ENCODE measurements around the gene NDUFS2. TPM values are rescaled to one million over a fixed set of nuclear protein-coding genes. Genes with fewer than 3 reads are reported as not detected.
"Not testable (repeated sequence)": the region's sequence is repeated elsewhere in the genome, so short reads cannot be mapped to it uniquely, and the experiment has no call there.

NDUFS2 gene
- total and polyA plus RNA-seq, 11 donors, result 157 to 460 (median 289) TPM

- Histone ChIP-seq H3K36me3 (no peaks in the 10 kb centered on the region), H3K4me3 (no peak overlapping the region), H3K4me1 (no peaks in the 10 kb centered on the region), H3K9me3 (peaks cover 0 to 14% (median 4%) of the 10 kb centered on the region in 12 donors), H3K27ac (no peak overlapping the region), H3K27me3 (no peaks in the 10 kb centered on the region)
- WGBS, 4 donors, result 71 to 83% (median 75%) methylated on average over 7 of the region's 7 CpGs
- DNase-seq, result no peak
- ATAC-seq, result no peak
- no peak for TF ChIP-seq POLR2A (IDR thresholded peaks at IDR 0.05)
- no peak for TF ChIP-seq CTCF (IDR thresholded peaks at IDR 0.05)
- intact Hi-C loops (cut with DNase I), result no loop called here
Measured at GRCh38 chr1:161250829-161251228, 48.7 kb downstream of the NDUFS2 start.

- no peak for TF ChIP-seq POLR2A (IDR thresholded peaks at IDR 0.05)
- no peak for TF ChIP-seq CTCF (IDR thresholded peaks at IDR 0.05)
- Histone ChIP-seq H3K9me3 (peaks cover 0 to 17% (median 5%) of the 10 kb centered on the region in 12 donors), H3K27ac (no peak overlapping the region), H3K4me3 (no peak overlapping the region), H3K4me1 (no peaks in the 10 kb centered on the region), H3K27me3 (no peaks in the 10 kb centered on the region), H3K36me3 (no peaks in the 10 kb centered on the region)
- WGBS, 4 donors, result 88 to 96% (median 96%) methylated on average over 8 of the region's 8 CpGs
- intact Hi-C loops (cut with DNase I), result no loop called here
- no peak for ATAC-seq
- DNase-seq, result no peak
Measured at GRCh38 chr1:161251579-161251978, 49.4 kb downstream of the NDUFS2 start.

- Histone ChIP-seq H3K27me3 (peaks cover 13 to 34% (median 28%) of the 10 kb centered on the region in 9 donors), H3K9me3 (peaks cover 0 to 25% (median 12%) of the 10 kb centered on the region in 12 donors)
- H3K36me3 ChIP-seq; ATAC-seq; H3K27ac ChIP-seq; intact Hi-C loops (cut with DNase I); H3K4me1 ChIP-seq; H3K4me3 ChIP-seq; DNase-seq: not testable (repeated sequence)
- whole genome bisulfite sequencing, 4 donors, result 77 to 87% (median 82%) methylated on average over 5 of the region's 5 CpGs
Measured at GRCh38 chr1:161255302-161255701, 53.1 kb downstream of the NDUFS2 start.

GRCh38 chr1:161255955-161256520 lies 53.9 kb downstream of the NDUFS2 start:
- H3K4me3 ChIP-seq; H3K36me3 ChIP-seq; intact Hi-C loops (cut with DNase I); DNase-seq; H3K4me1 ChIP-seq; H3K27ac ChIP-seq; ATAC-seq: not testable (repeated sequence)
- Histone ChIP-seq H3K9me3 (peaks cover 0 to 18% (median 10%) of the 10 kb centered on the region in 12 donors), H3K27me3 (peaks cover 13 to 40% (median 33%) of the 10 kb centered on the region in 9 donors)
- WGBS, 4 donors, result 82 to 94% (median 84%) methylated on average over 4 of the region's 4 CpGs

GRCh38 chr1:161257109-161257508 lies 54.9 kb downstream of the NDUFS2 start:
- intact Hi-C loops (cut with DNase I); H3K4me3 ChIP-seq; H3K27ac ChIP-seq; ATAC-seq; H3K4me1 ChIP-seq; H3K36me3 ChIP-seq; DNase-seq: not testable (repeated sequence)
- Histone ChIP-seq H3K27me3 (peaks cover 13 to 44% (median 33%) of the 10 kb centered on the region in 9 donors), H3K9me3 (peaks cover 0 to 17% (median 10%) of the 10 kb centered on the region in 12 donors)
- WGBS, 4 donors, result 94 to 97% (median 96%) methylated on average over 3 to 5 of the region's 5 CpGs
